ENCODE results near the gene PSPC1.

DNA sequence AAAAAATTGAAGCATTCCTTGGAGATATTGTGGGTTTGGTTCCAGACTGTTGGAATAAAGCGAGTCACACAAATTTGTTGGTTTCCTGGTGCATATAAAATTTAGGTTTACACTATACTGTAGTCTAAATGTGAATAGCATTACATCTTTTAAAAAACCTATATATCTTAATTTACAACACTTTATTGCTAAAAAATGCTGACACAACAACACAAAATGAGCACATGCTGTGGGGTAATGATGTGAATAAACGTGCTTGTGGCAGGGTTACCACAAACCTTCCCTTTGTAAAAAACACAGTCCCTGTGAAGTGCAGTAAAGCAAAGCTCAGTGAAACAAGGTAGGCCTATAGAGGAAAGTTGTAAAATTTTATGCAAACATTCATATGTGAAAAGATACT, 121.6 kb downstream of the PSPC1 start:
- TF ChIP-seq, protein P1, sequence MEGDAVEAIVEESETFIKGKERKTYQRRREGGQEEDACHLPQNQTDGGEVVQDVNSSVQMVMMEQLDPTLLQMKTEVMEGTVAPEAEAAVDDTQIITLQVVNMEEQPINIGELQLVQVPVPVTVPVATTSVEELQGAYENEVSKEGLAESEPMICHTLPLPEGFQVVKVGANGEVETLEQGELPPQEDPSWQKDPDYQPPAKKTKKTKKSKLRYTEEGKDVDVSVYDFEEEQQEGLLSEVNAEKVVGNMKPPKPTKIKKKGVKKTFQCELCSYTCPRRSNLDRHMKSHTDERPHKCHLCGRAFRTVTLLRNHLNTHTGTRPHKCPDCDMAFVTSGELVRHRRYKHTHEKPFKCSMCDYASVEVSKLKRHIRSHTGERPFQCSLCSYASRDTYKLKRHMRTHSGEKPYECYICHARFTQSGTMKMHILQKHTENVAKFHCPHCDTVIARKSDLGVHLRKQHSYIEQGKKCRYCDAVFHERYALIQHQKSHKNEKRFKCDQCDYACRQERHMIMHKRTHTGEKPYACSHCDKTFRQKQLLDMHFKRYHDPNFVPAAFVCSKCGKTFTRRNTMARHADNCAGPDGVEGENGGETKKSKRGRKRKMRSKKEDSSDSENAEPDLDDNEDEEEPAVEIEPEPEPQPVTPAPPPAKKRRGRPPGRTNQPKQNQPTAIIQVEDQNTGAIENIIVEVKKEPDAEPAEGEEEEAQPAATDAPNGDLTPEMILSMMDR (conservative IDR thresholded peaks at IDR 0.05): no peak
- no peak for TF ChIP-seq EZH2 (IDR thresholded peaks at IDR 0.05; ENCODE audit: low read depth)
